ENCODE data around the gene RHOD. TPM values are rescaled to one million over a fixed set of nuclear protein-coding genes. Genes with fewer than 3 reads are reported as not detected.

Gene RHOD
- total RNA-seq, 4 donors from 2014 or later, result 18.9 to 87.0 (median 24.4) TPM

- H3K4me3 ChIP-seq, result no peak overlapping the region
- H3K4me1 ChIP-seq, result peaks cover 14 to 20% of the 10 kb centered on the region in 2 donors
- no peaks in the 10 kb centered on the region for H3K36me3 ChIP-seq
- no peak for DNase-seq
- no peak overlapping the region for H3K27ac ChIP-seq
- no peaks in the 10 kb centered on the region for H3K27me3 ChIP-seq
- H3K9me3 ChIP-seq, result no peaks in the 10 kb centered on the region
- no peak for TF ChIP-seq CTCF (IDR thresholded peaks at IDR 0.05 in 4 of 5, conservative IDR thresholded peaks at IDR 0.05 in 1 of 5)
- TF ChIP-seq POLR2A (IDR thresholded peaks at IDR 0.05), result no peak
- in situ Hi-C loops (cut with MboI; ENCODE audit: low sequenced_read_pairs in 4 of 4), result no loop called here
- intact Hi-C loops (cut with DNase I; ENCODE audit: low total_unique reads), result loop anchor here (5.0 kb wide), 1 partner anchor 115 kb away; no protein-coding TSS in a partner anchor
- no peak for ATAC-seq
Measured at GRCh38 chr11:67051945-67052488, 4.6 kb upstream of the RHOD start.

GRCh38 chr11:67052891-67053290 lies 3.8 kb upstream of the RHOD start:
- H3K9me3 ChIP-seq, result no peaks in the 10 kb centered on the region
- H3K4me1 ChIP-seq, result peaks cover 14 to 28% of the 10 kb centered on the region in 2 donors
- H3K27me3 ChIP-seq, result no peaks in the 10 kb centered on the region
- intact Hi-C loops (cut with DNase I; ENCODE audit: low total_unique reads) (loop anchor here (5.0 kb wide), 1 partner anchor 114 kb away; no protein-coding TSS in a partner anchor), in situ Hi-C loops (cut with MboI; ENCODE audit: low sequenced_read_pairs in 4 of 4) (no loop called here)
- TF ChIP-seq POLR2A (IDR thresholded peaks at IDR 0.05) (no peak), CTCF (IDR thresholded peaks at IDR 0.05 in 4 of 5, conservative IDR thresholded peaks at IDR 0.05 in 1 of 5) (no peak)
- H3K4me3 ChIP-seq, result no peak overlapping the region
- ATAC-seq (no peak), DNase-seq (no peak)
- no peak overlapping the region for H3K27ac ChIP-seq
- H3K36me3 ChIP-seq, result no peaks in the 10 kb centered on the region

- H3K27me3 ChIP-seq, result no peaks in the 10 kb centered on the region
- ATAC-seq (peak; percentile 40 to 50), DNase-seq (peak; percentile 36 to 37)
- H3K4me1 ChIP-seq, result peaks cover 14 to 28% of the 10 kb centered on the region in 2 donors
- H3K36me3 ChIP-seq, result no peaks in the 10 kb centered on the region
- H3K27ac ChIP-seq, result peak overlapping the region; percentile 73 to 90 (median 84)
- TF ChIP-seq CTCF (IDR thresholded peaks at IDR 0.05 in 4 of 5, conservative IDR thresholded peaks at IDR 0.05 in 1 of 5), result peak; percentile 36 to 79 (median 69)
- TF ChIP-seq POLR2A (IDR thresholded peaks at IDR 0.05), result no peak
- in situ Hi-C loops (cut with MboI; ENCODE audit: low sequenced_read_pairs in 4 of 4), result no loop called here
- H3K4me3 ChIP-seq, result no peak overlapping the region
- no peaks in the 10 kb centered on the region for H3K9me3 ChIP-seq
- intact Hi-C loops (cut with DNase I; ENCODE audit: low total_unique reads), result loop anchor here (1.0 to 5.0 kb wide), 3 partner anchors 17 to 113 kb away; partner anchors contain the start of gene KDM2A
Measured at GRCh38 chr11:67053896-67054329, 2.7 kb upstream of the RHOD start.

- in situ Hi-C loops (cut with MboI; ENCODE audit: low sequenced_read_pairs in 4 of 4), result no loop called here
- Histone ChIP-seq H3K27ac (peak overlapping the region; percentile 73 to 90 (median 84)), H3K36me3 (no peaks in the 10 kb centered on the region), H3K4me1 (peaks cover 14 to 28% of the 10 kb centered on the region in 2 donors), H3K4me3 (no peak overlapping the region), H3K9me3 (no peaks in the 10 kb centered on the region), H3K27me3 (no peaks in the 10 kb centered on the region)
- DNase-seq (peak; percentile 47 to 67), ATAC-seq (peak; percentile 42 to 67)
- TF ChIP-seq POLR2A (IDR thresholded peaks at IDR 0.05) (peak in 1 of 2 donors; percentile 43), CTCF (IDR thresholded peaks at IDR 0.05 in 4 of 5, conservative IDR thresholded peaks at IDR 0.05 in 1 of 5) (no peak)
- intact Hi-C loops (cut with DNase I; ENCODE audit: low total_unique reads), result loop anchor here (1.0 to 5.0 kb wide), 3 partner anchors 17 to 113 kb away; partner anchors contain the start of gene KDM2A
Measured at GRCh38 chr11:67054346-67054835, 2.3 kb upstream of the RHOD start.
